ENCODE results near the gene CHST14.
"Not testable (repeated sequence)": the region's sequence is repeated elsewhere in the genome, so short reads cannot be mapped to it uniquely, and the experiment has no call there.

Gene CHST14

GRCh38 chr15:40440743-40441564 lies 29.8 kb upstream of the CHST14 start, which contains the start of gene BAHD1:
Gene BAHD1, plus strand, starts transcription at chr15:40440953. Its CDS starts 17,512 bp downstream, at chr15:40458465.
- peak; percentile 99 for DNase-seq (ENCODE audit: low spot score)

- DNase-seq (ENCODE audit: low spot score) = peak; percentile 76
Observed at GRCh38 chr15:40441565-40442531, 28.9 kb upstream of the CHST14 start.

- no peak for DNase-seq (ENCODE audit: low spot score)
Observed at GRCh38 chr15:40443255-40443654, 27.5 kb upstream of the CHST14 start.

- DNase-seq (ENCODE audit: low spot score) = no peak
Observed at GRCh38 chr15:40443846-40444245, 26.9 kb upstream of the CHST14 start.

GRCh38 chr15:40444736-40445135 lies 26.0 kb upstream of the CHST14 start:
- DNase-seq (ENCODE audit: low spot score) = no peak

- DNase-seq (ENCODE audit: low spot score) = no peak
Observed at GRCh38 chr15:40445421-40445922, 25.3 kb upstream of the CHST14 start.

- no peak for DNase-seq (ENCODE audit: low spot score)
Observed at GRCh38 chr15:40446144-40446543, 24.6 kb upstream of the CHST14 start.

GRCh38 chr15:40448354-40448753 lies 22.4 kb upstream of the CHST14 start:
- DNase-seq (ENCODE audit: low spot score) = no peak

- no peak for DNase-seq (ENCODE audit: low spot score)
Observed at GRCh38 chr15:40449275-40449674, 21.5 kb upstream of the CHST14 start.

GRCh38 chr15:40450047-40450446 lies 20.7 kb upstream of the CHST14 start:
- no peak for DNase-seq (ENCODE audit: low spot score)

- DNase-seq (ENCODE audit: low spot score) = no peak
Observed at GRCh38 chr15:40451527-40452158, 19.1 kb upstream of the CHST14 start.

- DNase-seq (ENCODE audit: low spot score) = no peak
Observed at GRCh38 chr15:40452296-40453090, 18.3 kb upstream of the CHST14 start.

GRCh38 chr15:40453941-40454340 lies 16.8 kb upstream of the CHST14 start:
- DNase-seq (ENCODE audit: low spot score) = not testable (repeated sequence)

- no peak for DNase-seq (ENCODE audit: low spot score)
Observed at GRCh38 chr15:40454904-40455391, 15.8 kb upstream of the CHST14 start.

GRCh38 chr15:40456299-40456712 lies 14.5 kb upstream of the CHST14 start:
- DNase-seq (ENCODE audit: low spot score) = no peak

- DNase-seq (ENCODE audit: low spot score) = no peak
Observed at GRCh38 chr15:40456738-40457137, 14.0 kb upstream of the CHST14 start.

GRCh38 chr15:40458495-40459371 lies 12.1 kb upstream of the CHST14 start:
- no peak for DNase-seq (ENCODE audit: low spot score)

GRCh38 chr15:40459391-40460015 lies 11.3 kb upstream of the CHST14 start:
- no peak for DNase-seq (ENCODE audit: low spot score)

- no peak for DNase-seq (ENCODE audit: low spot score)
Observed at GRCh38 chr15:40460404-40460803, 10.4 kb upstream of the CHST14 start.

GRCh38 chr15:40461958-40462357 lies 8.8 kb upstream of the CHST14 start:
- DNase-seq (ENCODE audit: low spot score) = no peak

All from D341Med (cell line).